Measurements from ENCODE around the gene ARHGAP40. TPM values are rescaled to one million over a fixed set of nuclear protein-coding genes. Genes with fewer than 3 reads are reported as not detected.
"Not testable (repeated sequence)": the region's sequence is repeated elsewhere in the genome, so short reads cannot be mapped to it uniquely, and the experiment has no call there.

The ARHGAP40 gene
- polyA plus RNA-seq, 3 donors from 2014 or later, result not detected

GRCh38 chr20:38592411-38592790 lies 9.2 kb upstream of the ARHGAP40 start:
- not testable (repeated sequence) for H3K27ac Mint-ChIP-seq; H3K36me3 Mint-ChIP-seq; H3K4me3 Mint-ChIP-seq; H3K4me1 Mint-ChIP-seq; DNase-seq; H3K9me3 Mint-ChIP-seq; H3K27me3 Mint-ChIP-seq (ENCODE audit: low read depth in 3 of 3)

- not testable (repeated sequence) for H3K36me3 Mint-ChIP-seq; H3K9me3 Mint-ChIP-seq; H3K27me3 Mint-ChIP-seq (ENCODE audit: low read depth in 3 of 3); H3K4me1 Mint-ChIP-seq; DNase-seq; H3K4me3 Mint-ChIP-seq; H3K27ac Mint-ChIP-seq
These were observed 7.3 kb upstream of the ARHGAP40 start for GRCh38 chr20:38594281-38594680.

GRCh38 chr20:38595886-38596285 lies 5.7 kb upstream of the ARHGAP40 start:
- not testable (repeated sequence) for H3K4me1 Mint-ChIP-seq, DNase-seq, H3K4me3 Mint-ChIP-seq, H3K27ac Mint-ChIP-seq, H3K9me3 Mint-ChIP-seq, H3K36me3 Mint-ChIP-seq
- H3K27me3 Mint-ChIP-seq (ENCODE audit: low read depth in 3 of 3), result peaks cover 8 to 12% (median 10%) of the 10 kb centered on the region in 3 donors

- Mint-ChIP-seq H3K4me3 (no peak overlapping the region), H3K4me1 (peaks cover 0 to 4% of the 10 kb centered on the region in 2 donors), H3K36me3 (no peaks in the 10 kb centered on the region), H3K27ac (no peak overlapping the region), H3K9me3 (no peaks in the 10 kb centered on the region), H3K27me3 (ENCODE audit: low read depth in 3 of 3) (peaks cover 12 to 22% (median 16%) of the 10 kb centered on the region in 3 donors)
- DNase-seq, result no peak
These were observed 2.2 kb upstream of the ARHGAP40 start for GRCh38 chr20:38599410-38599882.

GRCh38 chr20:38600057-38600456 lies 1.6 kb upstream of the ARHGAP40 start:
- Mint-ChIP-seq H3K27me3 (ENCODE audit: low read depth in 3 of 3) (peaks cover 16 to 24% (median 16%) of the 10 kb centered on the region in 3 donors), H3K9me3 (no peaks in the 10 kb centered on the region), H3K4me1 (peaks cover 0 to 4% of the 10 kb centered on the region in 2 donors), H3K36me3 (no peaks in the 10 kb centered on the region), H3K4me3 (no peak overlapping the region), H3K27ac (no peak overlapping the region)
- no peak for DNase-seq

- Mint-ChIP-seq H3K27me3 (ENCODE audit: low read depth in 3 of 3) (peaks cover 16 to 29% (median 17%) of the 10 kb centered on the region in 3 donors), H3K9me3 (no peaks in the 10 kb centered on the region), H3K4me1 (peaks cover 0 to 4% of the 10 kb centered on the region in 2 donors), H3K27ac (no peak overlapping the region), H3K4me3 (no peak overlapping the region), H3K36me3 (no peaks in the 10 kb centered on the region)
- no peak for DNase-seq
These were observed 574 bp downstream of the ARHGAP40 start for GRCh38 chr20:38602185-38602581.

- peaks cover 17 to 25% (median 18%) of the 10 kb centered on the region in 3 donors for H3K27me3 Mint-ChIP-seq (ENCODE audit: low read depth in 3 of 3)
These were observed 1.7 kb downstream of the ARHGAP40 start for GRCh38 chr20:38603286-38603685.

GRCh38 chr20:38604873-38605303 lies 3.3 kb downstream of the ARHGAP40 start:
- no peaks in the 10 kb centered on the region for H3K36me3 Mint-ChIP-seq
- H3K9me3 Mint-ChIP-seq, result no peaks in the 10 kb centered on the region
- no peak for DNase-seq
- peaks cover 0 to 4% of the 10 kb centered on the region in 2 donors for H3K4me1 Mint-ChIP-seq
- H3K27ac Mint-ChIP-seq, result no peak overlapping the region
- H3K27me3 Mint-ChIP-seq (ENCODE audit: low read depth in 3 of 3), result peaks cover 17 to 23% (median 19%) of the 10 kb centered on the region in 3 donors
- H3K4me3 Mint-ChIP-seq, result no peak overlapping the region

More at GRCh38 chr20:38603286-38603685, 1.7 kb downstream of the ARHGAP40 start:
- DNase-seq, result no peak
- Mint-ChIP-seq H3K4me1 (peaks cover 0 to 4% of the 10 kb centered on the region in 2 donors), H3K9me3 (no peaks in the 10 kb centered on the region), H3K27ac (no peak overlapping the region), H3K4me3 (no peak overlapping the region), H3K36me3 (no peaks in the 10 kb centered on the region)

GRCh38 chr20:38607351-38607750 lies 5.7 kb downstream of the ARHGAP40 start:
- no peak for DNase-seq
- H3K4me3 Mint-ChIP-seq, result no peak overlapping the region
- no peaks in the 10 kb centered on the region for H3K9me3 Mint-ChIP-seq
- peaks cover 7 to 14% (median 9%) of the 10 kb centered on the region in 3 donors for H3K27me3 Mint-ChIP-seq (ENCODE audit: low read depth in 3 of 3)
- no peak overlapping the region for H3K27ac Mint-ChIP-seq
- no peaks in the 10 kb centered on the region for H3K36me3 Mint-ChIP-seq
- no peaks in the 10 kb centered on the region for H3K4me1 Mint-ChIP-seq

- Mint-ChIP-seq H3K4me3 (no peak overlapping the region), H3K27ac (no peak overlapping the region), H3K36me3 (no peaks in the 10 kb centered on the region), H3K27me3 (ENCODE audit: low read depth in 3 of 3) (peaks cover 6 to 16% (median 11%) of the 10 kb centered on the region in 3 donors), H3K9me3 (no peaks in the 10 kb centered on the region), H3K4me1 (no peaks in the 10 kb centered on the region)
- no peak for DNase-seq
These were observed 6.6 kb downstream of the ARHGAP40 start for GRCh38 chr20:38608188-38608587.

- no peak for DNase-seq
- Mint-ChIP-seq H3K9me3 (no peaks in the 10 kb centered on the region), H3K36me3 (no peaks in the 10 kb centered on the region), H3K4me1 (no peaks in the 10 kb centered on the region), H3K4me3 (no peak overlapping the region), H3K27me3 (ENCODE audit: low read depth in 3 of 3) (peaks cover 5 to 17% (median 11%) of the 10 kb centered on the region in 3 donors), H3K27ac (no peak overlapping the region)
These were observed 8.2 kb downstream of the ARHGAP40 start for GRCh38 chr20:38609815-38610214.

GRCh38 chr20:38610521-38610920 lies 8.9 kb downstream of the ARHGAP40 start:
- H3K36me3 Mint-ChIP-seq, result no peaks in the 10 kb centered on the region
- no peak overlapping the region for H3K4me3 Mint-ChIP-seq
- no peak for DNase-seq
- H3K4me1 Mint-ChIP-seq, result no peaks in the 10 kb centered on the region
- H3K9me3 Mint-ChIP-seq, result no peaks in the 10 kb centered on the region
- H3K27me3 Mint-ChIP-seq (ENCODE audit: low read depth in 3 of 3), result peaks cover 0 to 14% (median 11%) of the 10 kb centered on the region in 3 donors
- H3K27ac Mint-ChIP-seq, result no peak overlapping the region

- H3K4me1 Mint-ChIP-seq, result no peaks in the 10 kb centered on the region
- H3K36me3 Mint-ChIP-seq, result no peaks in the 10 kb centered on the region
- H3K27ac Mint-ChIP-seq, result no peak overlapping the region
- no peak overlapping the region for H3K4me3 Mint-ChIP-seq
- H3K27me3 Mint-ChIP-seq (ENCODE audit: low read depth in 3 of 3), result peaks cover 1 to 11% (median 9%) of the 10 kb centered on the region in 3 donors
- no peaks in the 10 kb centered on the region for H3K9me3 Mint-ChIP-seq
- DNase-seq, result no peak
These were observed 11.3 kb downstream of the ARHGAP40 start for GRCh38 chr20:38612751-38613515.

- H3K27me3 Mint-ChIP-seq (ENCODE audit: low read depth in 3 of 3), result peaks cover 7 to 16% (median 8%) of the 10 kb centered on the region in 3 donors
These were observed 13.7 kb downstream of the ARHGAP40 start for GRCh38 chr20:38615283-38615682.

GRCh38 chr20:38616457-38616856 lies 14.8 kb downstream of the ARHGAP40 start:
- H3K27ac Mint-ChIP-seq, result no peak overlapping the region
- no peak overlapping the region for H3K4me3 Mint-ChIP-seq
- no peaks in the 10 kb centered on the region for H3K36me3 Mint-ChIP-seq
- H3K9me3 Mint-ChIP-seq, result no peaks in the 10 kb centered on the region
- H3K4me1 Mint-ChIP-seq, result no peaks in the 10 kb centered on the region
- peaks cover 7 to 18% (median 8%) of the 10 kb centered on the region in 3 donors for H3K27me3 Mint-ChIP-seq (ENCODE audit: low read depth in 3 of 3)
- DNase-seq, result no peak

More at GRCh38 chr20:38615283-38615682, 13.7 kb downstream of the ARHGAP40 start:
- Mint-ChIP-seq H3K36me3 (no peaks in the 10 kb centered on the region), H3K4me3 (no peak overlapping the region), H3K27ac (no peak overlapping the region), H3K9me3 (no peaks in the 10 kb centered on the region), H3K4me1 (no peaks in the 10 kb centered on the region)
- no peak for DNase-seq

All from immature natural killer cell (primary cell).